Measurements from ENCODE around the gene TAGLN.
A peak's percentile ranks its signal among the peaks of the same experiment; 100 is the strongest.

Gene TAGLN

GRCh38 chr11:117177534-117178209 lies 21.5 kb upstream of the TAGLN start:
- Histone ChIP-seq H3K9me2 (replicated peaks; ENCODE audit: low read depth, low read length) (no peaks in the 10 kb centered on the region), H4K20me1 (ENCODE audit: insufficient read depth, low read length, poor library complexity, severe bottlenecking) (no peaks in the 10 kb centered on the region), H3K27me3 (ENCODE audit: insufficient read depth, low read length, poor library complexity, severe bottlenecking) (no peaks in the 10 kb centered on the region), H2AFZ (ENCODE audit: low read length) (no peak overlapping the region; the same call in 1 of the 2 replicates), H3K79me2 (ENCODE audit: insufficient read depth, low read length) (no peaks in the 10 kb centered on the region), H3K36me3 (ENCODE audit: insufficient read depth, low read length) (no peaks in the 10 kb centered on the region), H3K9me3 (ENCODE audit: insufficient read depth, low read depth, low read length) (no peaks in the 10 kb centered on the region), H3K4me3 (ENCODE audit: low read length, poor library complexity, severe bottlenecking) (peak overlapping the region; percentile 76), H3K9ac (ENCODE audit: low read depth, low read length, poor library complexity, severe bottlenecking) (peak overlapping the region; percentile 43), H3K4me1 (ENCODE audit: insufficient read depth, low read length, poor library complexity, severe bottlenecking) (peaks cover 22% of the 10 kb centered on the region), H3K4me2 (ENCODE audit: low read depth, low read length, poor library complexity, severe bottlenecking) (peak overlapping the region; percentile 97), H3F3A (ENCODE audit: low read depth) (peaks cover 8% of the 10 kb centered on the region; the same call in 1 of the 2 replicates)
- TF ChIP-seq EZH2phosphoT487 (IDR thresholded peaks at IDR 0.05; ENCODE audit: borderline replicate concordance) (no peak), CTCF (conservative IDR thresholded peaks at IDR 0.05; ENCODE audit: low read length) (no peak)

- peak within 1 kb of the TSS; percentile 71 for H3K9ac ChIP-seq (ENCODE audit: low read depth, low read length, poor library complexity, severe bottlenecking)
- H3K79me2 ChIP-seq (ENCODE audit: insufficient read depth, low read length), result no peaks in the 10 kb centered on the region
- TF ChIP-seq EZH2phosphoT487 (IDR thresholded peaks at IDR 0.05; ENCODE audit: borderline replicate concordance), result no peak
- TF ChIP-seq CTCF (conservative IDR thresholded peaks at IDR 0.05; ENCODE audit: low read length), result no peak
- peak within 1 kb of the TSS; percentile 69 for H2AFZ ChIP-seq (ENCODE audit: low read length)
- H3K27me3 ChIP-seq (ENCODE audit: insufficient read depth, low read length, poor library complexity, severe bottlenecking), result no peaks in the 10 kb centered on the region
- H3K36me3 ChIP-seq (ENCODE audit: insufficient read depth, low read length), result no peaks in the 10 kb centered on the region
- H3K4me3 ChIP-seq (ENCODE audit: low read length, poor library complexity, severe bottlenecking), result peak within 1 kb of the TSS; percentile 76
- no peaks in the 10 kb centered on the region for H3K9me3 ChIP-seq (ENCODE audit: insufficient read depth, low read depth, low read length)
- no peaks in the 10 kb centered on the region for H3K9me2 ChIP-seq (replicated peaks; ENCODE audit: low read depth, low read length)
- H3F3A ChIP-seq (ENCODE audit: low read depth), result peaks cover 7% of the 10 kb centered on the region; the same call in 1 of the 2 replicates
- no peaks in the 10 kb centered on the region for H4K20me1 ChIP-seq (ENCODE audit: insufficient read depth, low read length, poor library complexity, severe bottlenecking)
- peak within 1 kb of the TSS; percentile 97 for H3K4me2 ChIP-seq (ENCODE audit: low read depth, low read length, poor library complexity, severe bottlenecking)
- H3K4me1 ChIP-seq (ENCODE audit: insufficient read depth, low read length, poor library complexity, severe bottlenecking), result peaks cover 22% of the 10 kb centered on the region
These were observed 20.7 kb upstream of the TAGLN start, which contains the start of gene SIDT2 for GRCh38 chr11:117178210-117179034. Gene SIDT2, plus strand, starts transcription at chr11:117178743. Its CDS starts 521 bp downstream, at chr11:117179264.

- Histone ChIP-seq H3K9me3 (ENCODE audit: insufficient read depth, low read depth, low read length) (no peaks in the 10 kb centered on the region), H2AFZ (ENCODE audit: low read length) (peak overlapping the region; percentile 69; the same call in 1 of the 2 replicates)
- no peak for TF ChIP-seq CTCF (conservative IDR thresholded peaks at IDR 0.05; ENCODE audit: low read length)
- no peak for TF ChIP-seq EZH2phosphoT487 (IDR thresholded peaks at IDR 0.05; ENCODE audit: borderline replicate concordance)
These were observed 19.8 kb upstream of the TAGLN start for GRCh38 chr11:117179048-117179999.

More at GRCh38 chr11:117179048-117179999, 19.8 kb upstream of the TAGLN start:
- peaks cover 22% of the 10 kb centered on the region for H3K4me1 ChIP-seq (ENCODE audit: insufficient read depth, low read length, poor library complexity, severe bottlenecking)
- H3K79me2 ChIP-seq (ENCODE audit: insufficient read depth, low read length), result no peaks in the 10 kb centered on the region
- peak overlapping the region; percentile 97 for H3K4me2 ChIP-seq (ENCODE audit: low read depth, low read length, poor library complexity, severe bottlenecking)
- peak overlapping the region; percentile 76 for H3K4me3 ChIP-seq (ENCODE audit: low read length, poor library complexity, severe bottlenecking)
- no peaks in the 10 kb centered on the region for H4K20me1 ChIP-seq (ENCODE audit: insufficient read depth, low read length, poor library complexity, severe bottlenecking)
- peaks cover 5% of the 10 kb centered on the region; the same call in 1 of the 2 replicates for H3F3A ChIP-seq (ENCODE audit: low read depth)
- H3K36me3 ChIP-seq (ENCODE audit: insufficient read depth, low read length), result no peaks in the 10 kb centered on the region
- H3K27me3 ChIP-seq (ENCODE audit: insufficient read depth, low read length, poor library complexity, severe bottlenecking), result no peaks in the 10 kb centered on the region
- H3K9ac ChIP-seq (ENCODE audit: low read depth, low read length, poor library complexity, severe bottlenecking), result peak overlapping the region; percentile 71
- H3K9me2 ChIP-seq (replicated peaks; ENCODE audit: low read depth, low read length), result no peaks in the 10 kb centered on the region
